NCI-H1105 treated with DMSO at 0.1 percent for 48 hours (cell line): ENCODE measurements around the gene ENOX1.

ENCODE experiments used
- DNase-seq: peaks from one replicate; lab custom pipeline; 2025; lab: John Stamatoyannopoulos, UW

Gene ENOX1

GRCh38 chr13:43785650-43786471 lies 911 bp downstream of the ENOX1 start:
- DNase-seq, result no peak

GRCh38 chr13:43785261-43785649 lies 1.5 kb downstream of the ENOX1 start:
- no peak for DNase-seq

- no peak for DNase-seq
Measured at GRCh38 chr13:43784496-43784895, 2.3 kb downstream of the ENOX1 start.

- peak; percentile 60 for DNase-seq
Measured at GRCh38 chr13:43783820-43784219, 3.0 kb downstream of the ENOX1 start.

GRCh38 chr13:43782686-43783085 lies 4.1 kb downstream of the ENOX1 start:
- DNase-seq, result no peak

- no peak for DNase-seq
Measured at GRCh38 chr13:43780666-43781065, 6.1 kb downstream of the ENOX1 start.

- no peak for DNase-seq
Measured at GRCh38 chr13:43776501-43777079, 10.2 kb downstream of the ENOX1 start.

- no peak for DNase-seq
Measured at GRCh38 chr13:43776006-43776405, 10.8 kb downstream of the ENOX1 start.

- DNase-seq, result peak; percentile 51
Measured at GRCh38 chr13:43773602-43774001, 13.2 kb downstream of the ENOX1 start.

- DNase-seq, result no peak
Measured at GRCh38 chr13:43770871-43771270, 15.9 kb downstream of the ENOX1 start.

- DNase-seq, result no peak
Measured at GRCh38 chr13:43769529-43769928, 17.2 kb downstream of the ENOX1 start.

GRCh38 chr13:43767341-43767931 lies 19.3 kb downstream of the ENOX1 start:
- DNase-seq, result peak; percentile 75

GRCh38 chr13:43766725-43767124 lies 20.0 kb downstream of the ENOX1 start:
- DNase-seq, result peak; percentile 70

- DNase-seq, result no peak
Measured at GRCh38 chr13:43764349-43764748, 22.4 kb downstream of the ENOX1 start.

GRCh38 chr13:43763143-43763759 lies 23.5 kb downstream of the ENOX1 start:
- DNase-seq, result no peak

- no peak for DNase-seq
Measured at GRCh38 chr13:43761616-43762315, 25.0 kb downstream of the ENOX1 start.

- no peak for DNase-seq
Measured at GRCh38 chr13:43760257-43760656, 26.5 kb downstream of the ENOX1 start.

GRCh38 chr13:43758834-43759233 lies 27.9 kb downstream of the ENOX1 start:
- no peak for DNase-seq

GRCh38 chr13:43757266-43757665 lies 29.5 kb downstream of the ENOX1 start:
- DNase-seq, result no peak

- no peak for DNase-seq
Measured at GRCh38 chr13:43755844-43756243, 30.9 kb downstream of the ENOX1 start.

GRCh38 chr13:43751624-43752023 lies 35.1 kb downstream of the ENOX1 start:
- DNase-seq, result no peak

- no peak for DNase-seq
Measured at GRCh38 chr13:43749503-43749902, 37.3 kb downstream of the ENOX1 start.
